Osteoblast (primary cell): ENCODE data around the gene CAMK4. TPM values are rescaled to one million over a fixed set of nuclear protein-coding genes. Genes with fewer than 3 reads are reported as not detected.

Source experiments
- DNase-seq: peaks from one replicate; pipeline ENCODE4 v3.0.0; 2011; ENCODE audit warnings: low spot score, mixed read lengths; ENCODE audit not compliant: insufficient read length; ENCODE audit errors: missing footprints
- H2AFZ ChIP-seq: 2 replicates; pipeline ENCODE4 v1.6.0; 2011; ENCODE audit warnings: mild to moderate bottlenecking, low read length
- H3K27ac ChIP-seq: 2 replicates; pipeline ENCODE4 v1.5.1; 2011; ENCODE audit warnings: mild to moderate bottlenecking, low read depth, low read length, moderate library complexity
- H3K27me3 ChIP-seq: 2 replicates; pipeline ENCODE4 v1.6.0; 2012; ENCODE audit warnings: mild to moderate bottlenecking, control low read depth, inconsistent platforms, low read length, moderate library complexity; ENCODE audit not compliant: insufficient read depth
- H3K36me3 ChIP-seq: 2 replicates; pipeline ENCODE4 v1.5.1; 2011; ENCODE audit warnings: mild to moderate bottlenecking, low read length, control low read depth, moderate library complexity; ENCODE audit not compliant: insufficient read depth
- H3K4me1 ChIP-seq: 2 replicates; pipeline ENCODE4 v1.5.1; 2011; ENCODE audit warnings: mild to moderate bottlenecking, low read length, control low read depth, moderate library complexity; ENCODE audit not compliant: insufficient read depth
- H3K4me2 ChIP-seq: 2 replicates; pipeline ENCODE4 v1.6.0; 2011; ENCODE audit warnings: mild to moderate bottlenecking, low read length; ENCODE audit not compliant: insufficient read depth
- H3K4me3 ChIP-seq: fragments of 200-600 bp; sonication (generic); 3 replicates; pipeline ENCODE4 v1.5.1; 2012; ENCODE audit warnings: mild to moderate bottlenecking, low read length, inconsistent platforms; ENCODE audit not compliant: insufficient read depth
- H3K79me2 ChIP-seq: 2 replicates; pipeline ENCODE4 v1.6.0; 2012; ENCODE audit warnings: mild to moderate bottlenecking, low read length, control low read depth, inconsistent platforms; ENCODE audit not compliant: insufficient read depth
- H3K9me3 ChIP-seq: 2 replicates; pipeline ENCODE4 v1.5.1; 2011; ENCODE audit warnings: low read depth, low read length, control low read depth
- H4K20me1 ChIP-seq: 2 replicates; pipeline ENCODE4 v1.6.0; 2012; ENCODE audit warnings: mild to moderate bottlenecking, low read length, control low read depth; ENCODE audit not compliant: insufficient read depth
- total RNA-seq: library from RNA; depleted of rRNA; stranded (reverse); fragments of >200 nt; gene quantifications from 2 replicates; pipeline ENCODE4 v1.2.3, GENCODE V29; 2012
- TF ChIP-seq, protein P1 (sequence below): IDR thresholded peaks from 2 replicates; pipeline ENCODE4 v1.5.1; 2011; ENCODE audit warnings: mild to moderate bottlenecking, low read depth, low read length, moderate library complexity; ENCODE audit errors: extremely low read depth

CAMK4 gene
- total RNA-seq, 1 donor, result 0.72 TPM

GRCh38 chr5:111434800-111435199 lies 210.6 kb downstream of the CAMK4 start:
- no peaks in the 10 kb centered on the region for H3K27me3 ChIP-seq
- H3K9me3 ChIP-seq, result no peaks in the 10 kb centered on the region
- H3K36me3 ChIP-seq, result no peaks in the 10 kb centered on the region
- no peak for DNase-seq
- no peak overlapping the region for H3K27ac ChIP-seq
- H3K79me2 ChIP-seq, result no peaks in the 10 kb centered on the region
- no peak overlapping the region for H2AFZ ChIP-seq
- H3K4me2 ChIP-seq, result no peak overlapping the region
- H4K20me1 ChIP-seq, result no peaks in the 10 kb centered on the region
- H3K4me3 ChIP-seq, result no peak overlapping the region
- peaks cover 16% of the 10 kb centered on the region for H3K4me1 ChIP-seq
- TF ChIP-seq, protein P1, sequence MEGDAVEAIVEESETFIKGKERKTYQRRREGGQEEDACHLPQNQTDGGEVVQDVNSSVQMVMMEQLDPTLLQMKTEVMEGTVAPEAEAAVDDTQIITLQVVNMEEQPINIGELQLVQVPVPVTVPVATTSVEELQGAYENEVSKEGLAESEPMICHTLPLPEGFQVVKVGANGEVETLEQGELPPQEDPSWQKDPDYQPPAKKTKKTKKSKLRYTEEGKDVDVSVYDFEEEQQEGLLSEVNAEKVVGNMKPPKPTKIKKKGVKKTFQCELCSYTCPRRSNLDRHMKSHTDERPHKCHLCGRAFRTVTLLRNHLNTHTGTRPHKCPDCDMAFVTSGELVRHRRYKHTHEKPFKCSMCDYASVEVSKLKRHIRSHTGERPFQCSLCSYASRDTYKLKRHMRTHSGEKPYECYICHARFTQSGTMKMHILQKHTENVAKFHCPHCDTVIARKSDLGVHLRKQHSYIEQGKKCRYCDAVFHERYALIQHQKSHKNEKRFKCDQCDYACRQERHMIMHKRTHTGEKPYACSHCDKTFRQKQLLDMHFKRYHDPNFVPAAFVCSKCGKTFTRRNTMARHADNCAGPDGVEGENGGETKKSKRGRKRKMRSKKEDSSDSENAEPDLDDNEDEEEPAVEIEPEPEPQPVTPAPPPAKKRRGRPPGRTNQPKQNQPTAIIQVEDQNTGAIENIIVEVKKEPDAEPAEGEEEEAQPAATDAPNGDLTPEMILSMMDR, result no peak

DNA sequence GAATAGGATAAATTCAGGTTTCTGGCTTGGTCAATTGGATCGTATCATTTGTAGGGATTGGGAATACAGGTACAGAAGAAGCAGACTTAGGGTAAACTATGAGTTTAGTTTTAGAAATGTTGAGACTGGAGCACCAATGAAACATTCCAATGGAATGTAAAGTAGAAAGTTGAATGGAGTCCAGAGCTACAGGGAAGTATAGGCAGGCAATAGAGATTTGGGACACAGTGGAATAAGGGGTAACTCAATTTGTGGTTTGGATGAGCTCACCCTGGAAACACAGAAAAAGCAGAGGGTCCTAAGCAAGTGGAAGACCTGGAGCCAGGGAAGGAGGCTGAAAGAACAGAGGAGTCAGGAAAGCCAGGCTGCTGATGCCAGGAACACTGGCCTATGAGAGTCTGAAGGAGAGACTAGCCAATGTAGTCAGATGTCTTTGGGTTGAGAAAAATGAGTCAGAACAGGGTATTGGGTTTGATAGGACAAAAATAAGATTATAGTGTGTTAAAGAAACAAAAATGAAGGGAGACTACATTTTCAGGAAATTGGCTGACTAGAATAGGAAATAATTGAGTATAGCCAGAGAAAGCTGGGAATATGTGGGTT lies 215.4 kb downstream of the CAMK4 start:
- Histone ChIP-seq H3K27me3 (no peaks in the 10 kb centered on the region), H3K27ac (no peak overlapping the region), H3K36me3 (no peaks in the 10 kb centered on the region), H3K4me3 (no peak overlapping the region), H3K4me2 (peak overlapping the region; percentile 13), H4K20me1 (no peaks in the 10 kb centered on the region), H3K4me1 (peaks cover 9% of the 10 kb centered on the region), H2AFZ (no peak overlapping the region), H3K79me2 (no peaks in the 10 kb centered on the region), H3K9me3 (no peaks in the 10 kb centered on the region)
- TF ChIP-seq, protein P1, result no peak
- no peak for DNase-seq

- H3K79me2 ChIP-seq, result no peaks in the 10 kb centered on the region
- no peaks in the 10 kb centered on the region for H3K9me3 ChIP-seq
- H3K4me3 ChIP-seq, result no peak overlapping the region
- TF ChIP-seq, protein P1, result no peak
- H3K27ac ChIP-seq, result no peak overlapping the region
- no peaks in the 10 kb centered on the region for H3K4me1 ChIP-seq
- peak; percentile 23 for DNase-seq
- no peaks in the 10 kb centered on the region for H3K27me3 ChIP-seq
- no peak overlapping the region for H3K4me2 ChIP-seq
- no peaks in the 10 kb centered on the region for H3K36me3 ChIP-seq
- no peaks in the 10 kb centered on the region for H4K20me1 ChIP-seq
- H2AFZ ChIP-seq, result no peak overlapping the region
Observed at GRCh38 chr5:111447099-111447498, 222.9 kb downstream of the CAMK4 start.

DNA sequence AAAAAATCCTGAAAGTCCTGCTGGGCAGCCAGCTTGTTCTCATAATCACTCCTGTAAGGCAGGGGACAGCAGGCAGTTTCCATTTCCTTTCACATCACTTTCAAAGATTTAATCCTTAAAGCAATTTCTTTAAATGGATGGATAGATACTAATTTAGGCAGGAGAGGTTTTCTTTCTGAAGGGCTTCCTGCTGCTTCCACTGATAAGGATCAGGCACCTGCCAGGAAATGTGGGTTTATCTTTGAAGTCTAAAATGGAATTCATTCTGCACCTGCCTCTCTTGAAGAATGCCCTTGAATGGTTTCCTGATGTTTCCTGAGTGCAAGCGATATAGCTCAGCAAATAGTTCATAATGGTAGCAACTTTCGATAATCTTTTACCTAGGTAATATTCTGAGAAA lies 223.6 kb downstream of the CAMK4 start:
- Histone ChIP-seq H3K4me2 (no peak overlapping the region), H3K4me3 (no peak overlapping the region), H3K36me3 (no peaks in the 10 kb centered on the region), H3K9me3 (no peaks in the 10 kb centered on the region), H2AFZ (no peak overlapping the region), H3K4me1 (no peaks in the 10 kb centered on the region), H4K20me1 (no peaks in the 10 kb centered on the region), H3K27ac (no peak overlapping the region), H3K27me3 (no peaks in the 10 kb centered on the region), H3K79me2 (no peaks in the 10 kb centered on the region)
- TF ChIP-seq, protein P1, result no peak
- no peak for DNase-seq
